Immature natural killer cell (primary cell): ENCODE data around the gene SCNM1. TPM values are rescaled to one million over a fixed set of nuclear protein-coding genes. Genes with fewer than 3 reads are reported as not detected.

Experiments used
- DNase-seq, 3 donors: peaks; one replicate each; pipeline ENCODE4 v3.0.0; 2022; ENCODE audit warnings: mixed read lengths in 1 of 3
- H3K27ac Mint-ChIP-seq, 6 donors: one replicate each; pipeline ENCODE4 v1.8.0; 2020; ENCODE audit warnings: mixed read lengths in 6 of 6, mild to moderate bottlenecking in 5 of 6, inconsistent platforms in 4 of 6, moderate library complexity in 3 of 6
- H3K27me3 Mint-ChIP-seq, 3 donors: one replicate each; pipeline ENCODE4 v1.8.0; 2020 to 2021; ENCODE audit warnings: low read depth in 3 of 3, mild to moderate bottlenecking in 3 of 3, mixed read lengths in 3 of 3, moderate library complexity in 3 of 3, inconsistent platforms in 1 of 3
- H3K36me3 Mint-ChIP-seq, 3 donors: one replicate each; pipeline ENCODE4 v1.8.0; 2020; ENCODE audit warnings: mixed read lengths in 3 of 3, inconsistent platforms in 2 of 3, mild to moderate bottlenecking in 2 of 3
- H3K4me1 Mint-ChIP-seq, 2 donors: one replicate each; pipeline ENCODE4 v1.8.0; 2020; ENCODE audit warnings: inconsistent platforms in 2 of 2, mild to moderate bottlenecking in 2 of 2, mixed read lengths in 2 of 2, moderate library complexity in 1 of 2
- H3K4me3 Mint-ChIP-seq, 5 donors: one replicate each; pipeline ENCODE4 v1.8.0; 2020; ENCODE audit warnings: mild to moderate bottlenecking in 5 of 5, mixed read lengths in 5 of 5, inconsistent platforms in 3 of 5, moderate library complexity in 3 of 5
- H3K9me3 Mint-ChIP-seq, 6 donors: one replicate each; pipeline ENCODE4 v1.8.0; 2020; ENCODE audit warnings: mild to moderate bottlenecking in 6 of 6, mixed read lengths in 6 of 6, inconsistent platforms in 4 of 6, moderate library complexity in 3 of 6
- polyA plus RNA-seq, 3 donors: library from polyadenylated mRNA; unstranded; fragments of 300-500 nt; fragmentation: Illumina TruSeq; gene quantifications; one replicate each; pipeline ENCODE4 v1.2.3, GENCODE V29; 2021

The SCNM1 gene
- polyA plus RNA-seq, 3 donors from 2014 or later = 79.4 to 122 (median 96.4) TPM

- no peak for DNase-seq
Observed at GRCh38 chr1:151211972-151212705, 46.2 kb downstream of the SCNM1 start.

GRCh38 chr1:151213560-151213959 is 47.6 kb downstream of the SCNM1 start:
- H3K27me3 Mint-ChIP-seq = peaks cover 0 to 4% (median 0%) of the 10 kb centered on the region in 3 donors
- no peak overlapping the region for H3K4me3 Mint-ChIP-seq

More at GRCh38 chr1:151211972-151212705, 46.2 kb downstream of the SCNM1 start:
- Mint-ChIP-seq H3K4me1 (peaks cover 14 to 33% of the 10 kb centered on the region in 2 donors), H3K9me3 (no peaks in the 10 kb centered on the region), H3K4me3 (no peak overlapping the region), H3K36me3 (peaks cover 4 to 8% (median 4%) of the 10 kb centered on the region in 3 donors), H3K27ac (peak overlapping the region in 4 of 6 donors; percentile 10 to 73 (median 40)), H3K27me3 (peaks cover 0 to 4% (median 0%) of the 10 kb centered on the region in 3 donors)

More at GRCh38 chr1:151213560-151213959, 47.6 kb downstream of the SCNM1 start:
- Mint-ChIP-seq H3K27ac (peak overlapping the region in 3 of 6 donors; percentile 9 to 55 (median 51)), H3K9me3 (no peaks in the 10 kb centered on the region), H3K36me3 (peaks cover 4 to 8% (median 4%) of the 10 kb centered on the region in 3 donors), H3K4me1 (peaks cover 15 to 33% of the 10 kb centered on the region in 2 donors)
- DNase-seq = no peak

Other genes with a start within 250 kb of the SCNM1 start
- 10 to 100 TPM; 11.7 to 20.9 (median 15.3) TPM for gene SETDB1, start 239.8 kb upstream of the SCNM1 start, polyA plus RNA-seq
- gene CERS2, start 191.3 kb upstream of the SCNM1 start, polyA plus RNA-seq = 100 to 1,000 TPM; 138 to 200 (median 168) TPM
- gene ANXA9, start 183.9 kb upstream of the SCNM1 start, polyA plus RNA-seq = not detected
- 1 to 10 TPM; 2.1 to 5.1 (median 3.6) TPM for gene MINDY1, start 159.2 kb upstream of the SCNM1 start, polyA plus RNA-seq
- 10 to 100 TPM; 35.6 to 53.3 (median 40.1) TPM for gene PRUNE1, start 157.7 kb upstream of the SCNM1 start, polyA plus RNA-seq
- gene BNIPL, start 129.6 kb upstream of the SCNM1 start, polyA plus RNA-seq = under 1 TPM in 1 of 3 donors, not detected in 2; 0.18 TPM
- gene C1orf56, start 118.4 kb upstream of the SCNM1 start, polyA plus RNA-seq = 1 to 10 TPM; 4.0 to 7.0 (median 4.3) TPM
- gene CDC42SE1, start 106.5 kb upstream of the SCNM1 start, polyA plus RNA-seq = 100 to 1,000 TPM; 129 to 177 (median 150) TPM
- gene MLLT11, start 105.7 kb upstream of the SCNM1 start, polyA plus RNA-seq = 1 to 10 TPM; 4.2 to 7.9 (median 6.0) TPM
- 10 to 100 TPM in 1 of 3 donors, 1 to 10 TPM in 2; 5.1 to 14.2 (median 5.7) TPM for gene GABPB2, start 95.4 kb upstream of the SCNM1 start, polyA plus RNA-seq
- 1 to 10 TPM in 1 of 3 donors, under 1 TPM in 2; 0.23 to 1.5 (median 0.54) TPM for gene SEMA6C, start 19.5 kb upstream of the SCNM1 start, polyA plus RNA-seq
- gene TNFAIP8L2, start 9.5 kb upstream of the SCNM1 start, polyA plus RNA-seq = 10 to 100 TPM; 25.9 to 69.2 (median 32.0) TPM
- gene LYSMD1, start 242 bp upstream of the SCNM1 start, polyA plus RNA-seq = under 1 TPM in 1 of 3 donors, not detected in 2; 0.29 TPM
- gene TMOD4, start 9.8 kb downstream of the SCNM1 start, polyA plus RNA-seq = 1 to 10 TPM in 1 of 3 donors, not detected in 2; 1.3 TPM
- 100 to 1,000 TPM in 1 of 3 donors, 10 to 100 TPM in 2; 68.7 to 102 (median 75.5) TPM for gene VPS72, start 24.1 kb downstream of the SCNM1 start, polyA plus RNA-seq
- 10 to 100 TPM; 13.6 to 20.1 (median 15.8) TPM for gene PIP5K1A, start 32.4 kb downstream of the SCNM1 start, polyA plus RNA-seq
- gene PSMD4, start 88.6 kb downstream of the SCNM1 start, polyA plus RNA-seq = 100 to 1,000 TPM; 246 to 364 (median 282) TPM
- gene ZNF687, start 116.2 kb downstream of the SCNM1 start, polyA plus RNA-seq = 1 to 10 TPM in 2 of 3 donors, under 1 TPM in 1; 0.11 to 1.8 (median 1.5) TPM
- 10 to 100 TPM; 35.1 to 65.7 (median 57.9) TPM for gene PI4KB, start 161.3 kb downstream of the SCNM1 start, polyA plus RNA-seq
- 10 to 100 TPM; 30.0 to 37.8 (median 37.1) TPM for gene RFX5, start 181.1 kb downstream of the SCNM1 start, polyA plus RNA-seq
- not detected for gene SELENBP1, start 206.6 kb downstream of the SCNM1 start, polyA plus RNA-seq
- 10 to 100 TPM; 64.4 to 90.7 (median 71.4) TPM for gene PSMB4, start 233.4 kb downstream of the SCNM1 start, polyA plus RNA-seq